CD4-positive, alpha-beta T cell (primary cell): ENCODE results near the gene FCF1. TPM values are rescaled to one million over a fixed set of nuclear protein-coding genes. Genes with fewer than 3 reads are reported as not detected.

Experiments used
- ATAC-seq: fragments of 200-7000 bp; cut with Tn5 transposase; one replicate; pipeline ENCODE4 v1.10.0; 2022; ENCODE audit warnings: mild to moderate bottlenecking; ENCODE audit not compliant: poor library complexity
- CTCF ChIA-PET: fragments of 350-600 bp; sonication (Branson Sonifier 250); formaldehyde crosslinking; loops from one replicate; lab custom pipeline; 2021; ENCODE audit warnings: antibody characterized with exemption, inconsistent platforms; lab: Charles Lee
- POLR2A ChIA-PET: fragments of 350-600 bp; sonication (Branson Sonifier 250); formaldehyde crosslinking; loops from one replicate; lab custom pipeline; 2021; ENCODE audit warnings: antibody characterized with exemption, inconsistent platforms; lab: Charles Lee
- DNase-seq, 14 experiments: peaks; one replicate each; pipeline ENCODE4 v3.0.0-alpha.2; 2013 to 2020; ENCODE audit warnings: mixed read lengths in 2 of 14
- H3K27ac ChIP-seq, 2 donors: one replicate each; pipeline versions ENCODE4 v1.5.1 to v1.7.0; 2013; ENCODE audit warnings: low read length in 2 of 2, low read depth in 1 of 2, mild to moderate bottlenecking in 1 of 2
- H3K27me3 ChIP-seq, 2 experiments: 1 replicate in 1 of 2; 2 replicates in 1 of 2; pipeline versions ENCODE4 v1.6.1 to v1.7.0; 2013; ENCODE audit warnings: low read length in 2 of 2, control low read depth in 1 of 2, mild to moderate bottlenecking in 1 of 2, moderate library complexity in 1 of 2; ENCODE audit not compliant: insufficient read depth in 2 of 2, control insufficient read depth in 1 of 2
- H3K36me3 ChIP-seq: one replicate; pipeline ENCODE4 v1.6.1; 2013; ENCODE audit warnings: low read length, control low read depth; ENCODE audit not compliant: insufficient read depth
- H3K4me1 ChIP-seq: one replicate; pipeline ENCODE4 v1.6.1; 2013; ENCODE audit warnings: low read length, control low read depth; ENCODE audit not compliant: insufficient read depth
- H3K4me3 ChIP-seq: one replicate; pipeline ENCODE4 v1.5.1; 2013; ENCODE audit warnings: mild to moderate bottlenecking, low read length, moderate library complexity
- H3K9me3 ChIP-seq, 2 experiments: 1 replicate in 1 of 2; 2 replicates in 1 of 2; pipeline versions ENCODE4 v1.6.1 to v1.7.0; 2013; ENCODE audit warnings: low read length in 2 of 2, mild to moderate bottlenecking in 2 of 2, control low read depth in 1 of 2, moderate library complexity in 1 of 2; ENCODE audit not compliant: control insufficient read depth in 1 of 2, insufficient read depth in 1 of 2
- H3K27ac Mint-ChIP-seq: one replicate; pipeline ENCODE4 v1.8.0; 2020; ENCODE audit warnings: mixed read lengths
- H3K27me3 Mint-ChIP-seq: one replicate; pipeline ENCODE4 v1.8.0; 2021; ENCODE audit warnings: mixed read lengths
- H3K36me3 Mint-ChIP-seq: one replicate; pipeline ENCODE4 v1.8.0; 2021; ENCODE audit warnings: low read depth, mixed read lengths
- H3K4me1 Mint-ChIP-seq: one replicate; pipeline ENCODE4 v1.8.0; 2021; ENCODE audit warnings: low read depth, mixed read lengths
- H3K4me3 Mint-ChIP-seq: one replicate; pipeline ENCODE4 v1.8.0; 2020; ENCODE audit warnings: mild to moderate bottlenecking, mixed read lengths
- H3K9me3 Mint-ChIP-seq: one replicate; pipeline ENCODE4 v1.8.0; 2020; ENCODE audit warnings: mixed read lengths
- intact Hi-C, 2 experiments: fragments of 100-400 bp; cut with DNase I in 1 of 2; cut with micrococcal nuclease in 1 of 2; formaldehyde crosslinking; loops; one replicate each; pipeline versions ENCODE4 v1.15.1 to v1.9.0; 2023 to 2025; cut with DNase I, micrococcal nuclease
- total RNA-seq, 174 experiments: library from RNA in 2 of 174; stranded (reverse) in 2 of 174; gene quantifications; one replicate each; pipeline ENCODE4 v1.2.3 and lab custom pipeline; 2021 to 2026
- TF ChIP-seq, protein P1 (sequence below): fragments of 200-600 bp; IDR thresholded peaks from one replicate; pipeline ENCODE4 v1.8.0; 2022; ENCODE audit warnings: antibody characterized with exemption, mild to moderate bottlenecking

The FCF1 gene
- total RNA-seq, 2 experiments from 2014 or later, result 31.9 to 32.9 TPM

DNA sequence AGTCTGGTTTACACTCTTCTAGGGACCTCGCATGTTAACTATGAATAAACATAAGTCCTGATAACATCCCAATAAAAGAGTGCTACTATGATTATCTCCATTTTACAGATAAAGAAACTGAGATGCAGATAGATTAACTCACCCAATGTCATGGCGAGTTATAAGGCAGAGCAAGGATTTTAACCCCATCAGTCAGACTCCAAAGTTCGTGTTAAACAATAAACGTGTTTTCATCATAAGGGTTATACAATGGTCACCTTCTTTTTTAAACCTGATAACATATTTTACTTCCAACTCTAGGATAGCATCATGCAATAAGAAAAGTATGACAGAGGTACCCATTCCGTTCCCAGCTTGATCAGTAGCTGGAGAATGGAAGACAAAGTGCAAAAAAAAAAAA lies 1.3 kb upstream of the FCF1 start:
- Mint-ChIP-seq H3K27me3 (no peaks in the 10 kb centered on the region), H3K27ac (peak overlapping the region; percentile 92), H3K4me1 (peaks cover 68% of the 10 kb centered on the region), H3K9me3 (no peaks in the 10 kb centered on the region), H3K36me3 (peaks cover 37% of the 10 kb centered on the region), H3K4me3 (peak overlapping the region; percentile 90)
- TF ChIP-seq, protein P1, sequence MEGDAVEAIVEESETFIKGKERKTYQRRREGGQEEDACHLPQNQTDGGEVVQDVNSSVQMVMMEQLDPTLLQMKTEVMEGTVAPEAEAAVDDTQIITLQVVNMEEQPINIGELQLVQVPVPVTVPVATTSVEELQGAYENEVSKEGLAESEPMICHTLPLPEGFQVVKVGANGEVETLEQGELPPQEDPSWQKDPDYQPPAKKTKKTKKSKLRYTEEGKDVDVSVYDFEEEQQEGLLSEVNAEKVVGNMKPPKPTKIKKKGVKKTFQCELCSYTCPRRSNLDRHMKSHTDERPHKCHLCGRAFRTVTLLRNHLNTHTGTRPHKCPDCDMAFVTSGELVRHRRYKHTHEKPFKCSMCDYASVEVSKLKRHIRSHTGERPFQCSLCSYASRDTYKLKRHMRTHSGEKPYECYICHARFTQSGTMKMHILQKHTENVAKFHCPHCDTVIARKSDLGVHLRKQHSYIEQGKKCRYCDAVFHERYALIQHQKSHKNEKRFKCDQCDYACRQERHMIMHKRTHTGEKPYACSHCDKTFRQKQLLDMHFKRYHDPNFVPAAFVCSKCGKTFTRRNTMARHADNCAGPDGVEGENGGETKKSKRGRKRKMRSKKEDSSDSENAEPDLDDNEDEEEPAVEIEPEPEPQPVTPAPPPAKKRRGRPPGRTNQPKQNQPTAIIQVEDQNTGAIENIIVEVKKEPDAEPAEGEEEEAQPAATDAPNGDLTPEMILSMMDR, result no peak
- H3K4me1 ChIP-seq, result peaks cover 12% of the 10 kb centered on the region
- ChIA-PET CTCF (interaction anchor here (1.2 kb wide), 1 partner anchor 52 kb away, joined by 6 read pairs; the partner anchor contains the start of gene YLPM1), POLR2A (interaction anchor here (0.7 to 1.2 kb wide), 2 partner anchors 52 to 93 kb away, joined by 3 to 4 read pairs; partner anchors contain the start of gene YLPM1)
- H3K9me3 ChIP-seq, result no peaks in the 10 kb centered on the region
- H3K4me3 ChIP-seq, result no peak overlapping the region
- intact Hi-C loops, result loop anchor here (2.0 to 10.0 kb wide), 6 partner anchors 51 to 953 kb away; partner anchors contain the start of genes YLPM1 (in 2 of the 2), ABCD4 (in 1 of the 2), EIF2B2 (in 1 of the 2) and ERG28 (in 1 of the 2)
- DNase-seq (no peak), ATAC-seq (no peak)
- peaks cover 19% of the 10 kb centered on the region for H3K36me3 ChIP-seq
- H3K27me3 ChIP-seq, result no peaks in the 10 kb centered on the region
- H3K27ac ChIP-seq, result no peak overlapping the region

DNA sequence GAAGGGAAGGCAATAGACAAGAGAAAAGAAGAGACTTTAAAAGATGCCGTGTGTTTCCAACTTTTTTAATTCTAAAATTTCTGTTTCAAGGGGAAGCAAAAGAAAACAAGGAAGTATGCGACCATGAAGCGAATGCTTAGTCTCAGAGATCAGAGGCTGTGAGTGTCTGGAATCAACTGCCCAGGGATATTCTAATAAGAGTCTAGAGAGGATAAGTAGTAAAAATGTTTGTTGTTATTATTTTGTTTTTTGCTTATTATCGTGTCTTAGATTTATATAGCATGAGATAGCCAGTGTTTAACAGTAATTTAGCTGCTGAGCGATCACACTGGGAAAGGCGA lies 421 bp downstream of the FCF1 start:
- ATAC-seq, result no peak
- peak overlapping the region; percentile 90 for H3K4me3 Mint-ChIP-seq
- H3K27ac Mint-ChIP-seq, result peak overlapping the region; percentile 92

DNA sequence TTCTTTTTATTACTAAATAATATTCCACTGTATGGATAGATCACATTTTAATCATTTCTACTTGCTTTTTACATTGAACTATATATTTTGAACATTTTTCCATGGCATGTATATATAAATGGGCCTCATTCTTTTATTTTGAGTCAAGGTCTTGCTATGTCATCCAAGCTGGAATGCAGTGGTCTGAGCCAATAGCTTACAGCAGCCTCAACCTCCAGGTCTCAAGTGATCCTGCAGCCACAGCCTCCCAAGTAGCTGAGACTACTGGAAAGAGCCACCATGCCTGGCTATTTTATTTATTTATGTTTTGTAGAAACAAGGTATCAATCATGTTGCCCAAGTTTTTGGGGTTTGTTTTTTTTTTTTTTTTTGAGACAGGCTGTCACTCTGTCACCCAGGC lies 7.6 kb downstream of the FCF1 start:
- peaks cover 67% of the 10 kb centered on the region for H3K36me3 ChIP-seq
- DNase-seq (no peak), ATAC-seq (no peak)
- Mint-ChIP-seq H3K27ac (no peak overlapping the region), H3K27me3 (no peaks in the 10 kb centered on the region), H3K4me1 (peaks cover 4% of the 10 kb centered on the region), H3K36me3 (peaks cover 77% of the 10 kb centered on the region), H3K9me3 (no peaks in the 10 kb centered on the region), H3K4me3 (no peak overlapping the region)
- H3K4me1 ChIP-seq, result no peaks in the 10 kb centered on the region
- TF ChIP-seq, protein P1, result no peak
- CTCF ChIA-PET, result interaction anchor here (1.2 kb wide), 1 partner anchor 20 kb away, joined by 4 read pairs; no protein-coding TSS in a partner anchor
- H3K9me3 ChIP-seq, result no peaks in the 10 kb centered on the region
- no peaks in the 10 kb centered on the region for H3K27me3 ChIP-seq
- H3K4me3 ChIP-seq, result no peak overlapping the region
- POLR2A ChIA-PET, result no interaction called here
- no peak overlapping the region for H3K27ac ChIP-seq
- intact Hi-C loops, result no loop called here

More for the DNA sequence above, 421 bp downstream of the FCF1 start:
- TF ChIP-seq, protein P1, result no peak
- intact Hi-C loops, result loop anchor here (1.0 to 10.0 kb wide), 7 partner anchors 49 to 951 kb away; partner anchors contain the start of genes YLPM1 (in 2 of the 2), ABCD4 (in 1 of the 2), EIF2B2 (in 1 of the 2) and ERG28 (in 1 of the 2)
- H3K27me3 Mint-ChIP-seq, result no peaks in the 10 kb centered on the region
- no peak for DNase-seq
- CTCF ChIA-PET, result interaction anchor here (1.5 to 1.6 kb wide), 2 partner anchors 50 to 105 kb away, joined by 3 to 4 read pairs; partner anchors contain the start of gene YLPM1
- Histone ChIP-seq H3K27ac (peak overlapping the region; percentile 76 to 81), H3K4me3 (peak overlapping the region; percentile 76), H3K9me3 (no peaks in the 10 kb centered on the region), H3K36me3 (peaks cover 34% of the 10 kb centered on the region), H3K4me1 (peaks cover 12% of the 10 kb centered on the region), H3K27me3 (no peaks in the 10 kb centered on the region)
- no peaks in the 10 kb centered on the region for H3K9me3 Mint-ChIP-seq
- H3K4me1 Mint-ChIP-seq, result peaks cover 59% of the 10 kb centered on the region
- POLR2A ChIA-PET, result interaction anchor here (0.6 kb wide), 1 partner anchor 376 kb away, joined by 3 read pairs; no protein-coding TSS in a partner anchor
- H3K36me3 Mint-ChIP-seq, result peaks cover 52% of the 10 kb centered on the region
